CD4-positive, alpha-beta T cell treated with Interleukin-17A for 1 hour (primary cell): Measurements from ENCODE around the gene SCG5.

Source experiments
- DNase-seq: peaks from one replicate; pipeline ENCODE4 v3.0.0-alpha.2; 2020

Gene SCG5

GRCh38 chr15:32729700-32730395, 88.3 kb downstream of the SCG5 start:
- no peak for DNase-seq

DNA sequence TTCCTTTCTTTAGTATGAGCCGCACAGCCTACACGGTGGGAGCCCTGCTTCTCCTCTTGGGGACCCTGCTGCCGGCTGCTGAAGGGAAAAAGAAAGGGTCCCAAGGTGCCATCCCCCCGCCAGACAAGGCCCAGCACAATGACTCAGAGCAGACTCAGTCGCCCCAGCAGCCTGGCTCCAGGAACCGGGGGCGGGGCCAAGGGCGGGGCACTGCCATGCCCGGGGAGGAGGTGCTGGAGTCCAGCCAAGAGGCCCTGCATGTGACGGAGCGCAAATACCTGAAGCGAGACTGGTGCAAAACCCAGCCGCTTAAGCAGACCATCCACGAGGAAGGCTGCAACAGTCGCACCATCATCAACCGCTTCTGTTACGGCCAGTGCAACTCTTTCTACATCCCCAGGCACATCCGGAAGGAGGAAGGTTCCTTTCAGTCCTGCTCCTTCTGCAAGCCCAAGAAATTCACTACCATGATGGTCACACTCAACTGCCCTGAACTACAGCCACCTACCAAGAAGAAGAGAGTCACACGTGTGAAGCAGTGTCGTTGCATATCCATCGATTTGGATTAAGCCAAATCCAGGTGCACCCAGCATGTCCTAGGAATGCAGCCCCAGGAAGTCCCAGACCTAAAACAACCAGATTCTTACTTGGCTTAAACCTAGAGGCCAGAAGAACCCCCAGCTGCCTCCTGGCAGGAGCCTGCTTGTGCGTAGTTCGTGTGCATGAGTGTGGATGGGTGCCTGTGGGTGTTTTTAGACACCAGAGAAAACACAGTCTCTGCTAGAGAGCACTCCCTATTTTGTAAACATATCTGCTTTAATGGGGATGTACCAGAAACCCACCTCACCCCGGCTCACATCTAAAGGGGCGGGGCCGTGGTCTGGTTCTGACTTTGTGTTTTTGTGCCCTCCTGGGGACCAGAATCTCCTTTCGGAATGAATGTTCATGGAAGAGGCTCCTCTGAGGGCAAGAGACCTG, 89.5 kb downstream of the SCG5 start:
- no peak for DNase-seq

DNA sequence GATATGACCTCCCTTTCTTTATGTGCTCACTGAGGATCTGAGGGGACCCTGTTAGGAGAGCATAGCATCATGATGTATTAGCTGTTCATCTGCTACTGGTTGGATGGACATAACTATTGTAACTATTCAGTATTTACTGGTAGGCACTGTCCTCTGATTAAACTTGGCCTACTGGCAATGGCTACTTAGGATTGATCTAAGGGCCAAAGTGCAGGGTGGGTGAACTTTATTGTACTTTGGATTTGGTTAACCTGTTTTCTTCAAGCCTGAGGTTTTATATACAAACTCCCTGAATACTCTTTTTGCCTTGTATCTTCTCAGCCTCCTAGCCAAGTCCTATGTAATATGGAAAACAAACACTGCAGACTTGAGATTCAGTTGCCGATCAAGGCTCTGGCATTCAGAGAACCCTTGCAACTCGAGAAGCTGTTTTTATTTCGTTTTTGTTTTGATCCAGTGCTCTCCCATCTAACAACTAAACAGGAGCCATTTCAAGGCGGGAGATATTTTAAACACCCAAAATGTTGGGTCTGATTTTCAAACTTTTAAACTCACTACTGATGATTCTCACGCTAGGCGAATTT, 91.2 kb downstream of the SCG5 start:
- DNase-seq: no peak

- no peak for DNase-seq
Observed at GRCh38 chr15:32733281-32733680, 91.8 kb downstream of the SCG5 start.

- DNase-seq: no peak
Observed at GRCh38 chr15:32735989-32736700, 94.6 kb downstream of the SCG5 start.

- DNase-seq: no peak
Observed at GRCh38 chr15:32736701-32737061, 95.2 kb downstream of the SCG5 start.

GRCh38 chr15:32737304-32737703, 95.8 kb downstream of the SCG5 start:
- no peak for DNase-seq

- no peak for DNase-seq
Observed at GRCh38 chr15:32738666-32739065, 97.2 kb downstream of the SCG5 start.

- DNase-seq: no peak
Observed at GRCh38 chr15:32739522-32740063, 98.1 kb downstream of the SCG5 start.

- no peak for DNase-seq
Observed at GRCh38 chr15:32743411-32744140, 102.1 kb downstream of the SCG5 start.

DNA sequence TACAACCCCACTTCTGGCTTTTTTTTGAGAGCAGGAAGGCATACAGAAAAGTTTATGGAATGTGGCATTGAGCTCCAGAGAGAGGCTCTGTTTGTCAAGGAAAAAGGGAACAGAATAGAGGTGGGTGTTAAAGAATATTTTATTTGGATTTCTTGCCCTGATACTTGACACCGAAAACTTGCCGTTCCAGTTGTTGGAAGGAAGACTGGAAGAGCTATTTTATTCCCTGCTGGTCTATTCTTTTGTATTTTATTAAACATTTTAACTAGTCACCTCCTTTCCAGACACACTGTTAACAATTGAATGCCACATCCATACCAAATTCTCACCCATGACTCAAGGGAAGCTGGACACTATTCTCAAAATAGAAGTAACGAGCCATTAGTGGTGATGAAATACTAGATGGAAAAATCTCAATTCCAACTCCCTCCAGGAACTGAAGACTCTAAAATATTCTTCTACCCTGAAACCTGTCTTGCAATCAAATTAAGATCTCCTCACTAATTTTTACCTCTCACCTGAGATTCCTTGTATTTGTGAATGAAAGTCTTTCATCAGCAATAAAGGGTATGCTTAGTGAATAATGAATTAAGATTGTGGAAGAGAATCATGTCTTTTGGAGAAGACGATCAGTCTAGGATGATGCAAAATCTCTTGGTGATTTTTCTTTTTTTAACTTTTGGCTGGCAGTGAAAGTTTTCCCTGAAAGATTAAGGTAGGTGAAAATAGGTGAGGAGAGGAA, 104.8 kb downstream of the SCG5 start:
- DNase-seq: no peak
